Calu3 (cell line): Measurements from ENCODE around the gene GAPVD1. TPM values are rescaled to one million over a fixed set of nuclear protein-coding genes. Genes with fewer than 3 reads are reported as not detected.

Experiments
- BruUV-seq: library from RNA; stranded (reverse); fragments of 400-500 nt; replicated peaks from 2 replicates; lab custom pipeline; 2021; lab: Mats Ljungman, UMichigan
- CTCF ChIA-PET: fragments of 300-600 bp; sonication (Branson Sonifier 250); formaldehyde crosslinking; loops from one replicate; lab custom pipeline; 2022; ENCODE audit warnings: antibody characterized with exemption; lab: Charles Lee
- DNase-seq: peaks from one replicate; pipeline ENCODE4 v3.0.0; 2022
- H3K27ac Mint-ChIP-seq: one replicate; pipeline ENCODE4 v1.8.0; 2022; ENCODE audit warnings: mixed read lengths; ENCODE audit not compliant: unreplicated experiment
- H3K27me3 Mint-ChIP-seq: one replicate; pipeline ENCODE4 v1.8.0; 2022; ENCODE audit warnings: mixed read lengths; ENCODE audit not compliant: unreplicated experiment
- H3K36me3 Mint-ChIP-seq: one replicate; pipeline ENCODE4 v1.8.0; 2022; ENCODE audit warnings: mild to moderate bottlenecking, moderate library complexity, mixed read lengths; ENCODE audit not compliant: insufficient read depth, unreplicated experiment
- H3K4me1 Mint-ChIP-seq: one replicate; pipeline ENCODE4 v1.8.0; 2022; ENCODE audit warnings: mild to moderate bottlenecking, low read depth, mixed read lengths; ENCODE audit not compliant: unreplicated experiment
- H3K4me3 Mint-ChIP-seq: one replicate; pipeline ENCODE4 v1.8.0; 2022; ENCODE audit warnings: mild to moderate bottlenecking, low read depth, moderate library complexity, mixed read lengths; ENCODE audit not compliant: unreplicated experiment
- H3K9me3 Mint-ChIP-seq: one replicate; pipeline ENCODE4 v1.8.0; 2022; ENCODE audit warnings: low read depth, mixed read lengths; ENCODE audit not compliant: unreplicated experiment
- intact Hi-C: fragments of 100-400 bp; cut with micrococcal nuclease; formaldehyde crosslinking; loops from one replicate; pipeline ENCODE4 v1.10.0; 2022; ENCODE audit not compliant: unreplicated experiment
- total RNA-seq: library from RNA; stranded (reverse); gene quantifications from 2 replicates; pipeline ENCODE4 v1.2.3, GENCODE V29; 2022
- TF ChIP-seq, protein P1 (sequence below): fragments of 200-600 bp; IDR thresholded peaks from one replicate; pipeline ENCODE4 v1.8.0; 2022; ENCODE audit warnings: antibody characterized with exemption; ENCODE audit not compliant: unreplicated experiment

The GAPVD1 gene
- total RNA-seq, 1 experiment from 2014 or later, result 32.6 TPM

DNA sequence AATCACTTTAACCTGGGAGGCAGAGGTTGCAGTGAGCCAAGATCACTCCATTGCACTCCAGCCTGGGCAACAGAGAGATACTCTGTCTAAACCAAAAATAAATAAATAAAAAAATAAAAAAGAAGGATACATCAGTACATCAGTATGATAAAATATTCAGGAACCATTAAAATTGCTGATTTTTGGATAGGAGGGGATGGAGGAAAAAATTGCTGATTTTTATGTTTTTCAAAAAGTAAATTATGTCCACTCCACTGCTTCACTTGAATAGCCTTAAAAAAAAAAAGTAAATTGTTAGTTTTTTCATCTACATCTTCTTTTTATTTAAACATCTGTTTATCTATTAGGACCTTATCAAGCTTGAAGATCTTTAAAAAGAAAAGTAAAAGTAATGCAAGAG is 7.4 kb upstream of the GAPVD1 start:
- BruUV-seq, result no TSS peak

GRCh38 chr9:125255781-125256391 is 5.7 kb upstream of the GAPVD1 start:
- TF ChIP-seq, protein P1, sequence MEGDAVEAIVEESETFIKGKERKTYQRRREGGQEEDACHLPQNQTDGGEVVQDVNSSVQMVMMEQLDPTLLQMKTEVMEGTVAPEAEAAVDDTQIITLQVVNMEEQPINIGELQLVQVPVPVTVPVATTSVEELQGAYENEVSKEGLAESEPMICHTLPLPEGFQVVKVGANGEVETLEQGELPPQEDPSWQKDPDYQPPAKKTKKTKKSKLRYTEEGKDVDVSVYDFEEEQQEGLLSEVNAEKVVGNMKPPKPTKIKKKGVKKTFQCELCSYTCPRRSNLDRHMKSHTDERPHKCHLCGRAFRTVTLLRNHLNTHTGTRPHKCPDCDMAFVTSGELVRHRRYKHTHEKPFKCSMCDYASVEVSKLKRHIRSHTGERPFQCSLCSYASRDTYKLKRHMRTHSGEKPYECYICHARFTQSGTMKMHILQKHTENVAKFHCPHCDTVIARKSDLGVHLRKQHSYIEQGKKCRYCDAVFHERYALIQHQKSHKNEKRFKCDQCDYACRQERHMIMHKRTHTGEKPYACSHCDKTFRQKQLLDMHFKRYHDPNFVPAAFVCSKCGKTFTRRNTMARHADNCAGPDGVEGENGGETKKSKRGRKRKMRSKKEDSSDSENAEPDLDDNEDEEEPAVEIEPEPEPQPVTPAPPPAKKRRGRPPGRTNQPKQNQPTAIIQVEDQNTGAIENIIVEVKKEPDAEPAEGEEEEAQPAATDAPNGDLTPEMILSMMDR, result no peak
- no peak overlapping the region for H3K4me3 Mint-ChIP-seq
- intact Hi-C loops, result loop anchor here (1.0 to 5.0 kb wide), 2 partner anchors 41 to 116 kb away; no protein-coding TSS in a partner anchor
- CTCF ChIA-PET, result interaction anchor here (0.6 to 2.2 kb wide), 5 partner anchors 15 to 193 kb away, joined by 3 to 21 read pairs (median 4); partner anchors contain the start of gene HSPA5
- H3K27ac Mint-ChIP-seq, result no peak overlapping the region
- no TSS peak for BruUV-seq
- no peaks in the 10 kb centered on the region for H3K9me3 Mint-ChIP-seq
- peaks cover 1% of the 10 kb centered on the region for H3K36me3 Mint-ChIP-seq
- peaks cover 5% of the 10 kb centered on the region for H3K4me1 Mint-ChIP-seq
- H3K27me3 Mint-ChIP-seq, result no peaks in the 10 kb centered on the region
- DNase-seq, result peak; percentile 47

More for the DNA sequence above, 7.4 kb upstream of the GAPVD1 start:
- CTCF ChIA-PET, result no interaction called here
- Mint-ChIP-seq H3K4me3 (no peak overlapping the region), H3K36me3 (no peaks in the 10 kb centered on the region), H3K27me3 (no peaks in the 10 kb centered on the region), H3K27ac (no peak overlapping the region), H3K4me1 (no peaks in the 10 kb centered on the region), H3K9me3 (no peaks in the 10 kb centered on the region)
- no peak for DNase-seq
- intact Hi-C loops, result no loop called here
- TF ChIP-seq, protein P1, result no peak

GRCh38 chr9:125258160-125258785 is 3.4 kb upstream of the GAPVD1 start:
- no peak for DNase-seq
- intact Hi-C loops, result loop anchor here (5.0 kb wide), 1 partner anchor 114 kb away; no protein-coding TSS in a partner anchor
- CTCF ChIA-PET, result no interaction called here
- Mint-ChIP-seq H3K27ac (no peak overlapping the region), H3K4me1 (peaks cover 9% of the 10 kb centered on the region), H3K27me3 (no peaks in the 10 kb centered on the region), H3K9me3 (no peaks in the 10 kb centered on the region), H3K36me3 (peaks cover 19% of the 10 kb centered on the region), H3K4me3 (no peak overlapping the region)
- no TSS peak for BruUV-seq
- TF ChIP-seq, protein P1, result no peak

DNA sequence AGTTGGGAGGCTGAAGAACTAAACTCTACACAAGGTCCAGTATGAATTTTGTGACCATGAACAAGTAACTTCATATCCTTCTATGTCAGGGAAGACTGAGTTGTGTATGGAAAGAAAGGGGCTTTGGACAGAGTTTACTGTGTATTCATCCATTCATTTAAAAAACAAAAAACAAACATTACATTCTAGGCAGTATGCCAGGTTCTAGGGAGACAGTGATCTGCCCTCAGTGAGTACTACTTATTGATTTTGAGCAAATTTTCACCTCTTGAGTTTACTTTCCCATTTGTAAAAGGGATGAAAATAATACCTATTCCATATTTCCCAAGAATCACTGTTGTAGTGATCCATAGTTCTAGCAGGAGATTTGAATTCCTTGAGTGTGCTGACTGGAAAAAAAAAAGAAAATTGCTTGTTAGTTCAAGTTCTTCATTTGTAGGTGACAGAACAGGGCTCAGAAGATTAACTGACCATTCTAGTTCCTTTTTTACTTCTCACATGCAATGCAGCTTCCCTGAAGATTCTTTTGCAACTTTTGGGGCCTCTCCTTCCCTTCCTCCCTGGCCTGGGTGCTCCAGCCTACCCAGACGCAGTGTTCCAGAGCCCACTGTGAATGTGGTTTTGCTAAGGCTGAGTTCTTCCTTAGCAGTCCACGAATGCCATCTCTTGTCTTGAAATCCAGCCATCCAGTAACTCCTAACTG is 2.6 kb upstream of the GAPVD1 start:
- Mint-ChIP-seq H3K27me3 (no peaks in the 10 kb centered on the region), H3K36me3 (peaks cover 22% of the 10 kb centered on the region), H3K27ac (no peak overlapping the region), H3K9me3 (no peaks in the 10 kb centered on the region), H3K4me1 (peaks cover 9% of the 10 kb centered on the region), H3K4me3 (no peak overlapping the region)
- TF ChIP-seq, protein P1, result no peak
- CTCF ChIA-PET, result no interaction called here
- intact Hi-C loops, result loop anchor here (5.0 kb wide), 1 partner anchor 113 kb away; no protein-coding TSS in a partner anchor
- no TSS peak for BruUV-seq
- DNase-seq, result no peak
